Fibroblast of lung (primary cell): ENCODE data around the gene TAB2.

Experiments used
- EZH2 ChIP-seq: IDR thresholded peaks from 2 replicates; pipeline ENCODE4 v1.5.1; 2012; ENCODE audit warnings: low read length, control low read depth, mild to moderate bottlenecking; ENCODE audit errors: missing control alignments
- TF ChIP-seq, protein P1 (sequence below), 2 donors: IDR thresholded peaks in 1 of 2; conservative IDR thresholded peaks in 1 of 2; 1 replicate in 1 of 2; 2 replicates in 1 of 2; pipeline ENCODE4 v1.5.1; 2011 to 2012; ENCODE audit warnings: low read length in 2 of 2, control low read depth in 1 of 2, inconsistent platforms in 1 of 2, low read depth in 1 of 2, mild to moderate bottlenecking in 1 of 2

DNA sequence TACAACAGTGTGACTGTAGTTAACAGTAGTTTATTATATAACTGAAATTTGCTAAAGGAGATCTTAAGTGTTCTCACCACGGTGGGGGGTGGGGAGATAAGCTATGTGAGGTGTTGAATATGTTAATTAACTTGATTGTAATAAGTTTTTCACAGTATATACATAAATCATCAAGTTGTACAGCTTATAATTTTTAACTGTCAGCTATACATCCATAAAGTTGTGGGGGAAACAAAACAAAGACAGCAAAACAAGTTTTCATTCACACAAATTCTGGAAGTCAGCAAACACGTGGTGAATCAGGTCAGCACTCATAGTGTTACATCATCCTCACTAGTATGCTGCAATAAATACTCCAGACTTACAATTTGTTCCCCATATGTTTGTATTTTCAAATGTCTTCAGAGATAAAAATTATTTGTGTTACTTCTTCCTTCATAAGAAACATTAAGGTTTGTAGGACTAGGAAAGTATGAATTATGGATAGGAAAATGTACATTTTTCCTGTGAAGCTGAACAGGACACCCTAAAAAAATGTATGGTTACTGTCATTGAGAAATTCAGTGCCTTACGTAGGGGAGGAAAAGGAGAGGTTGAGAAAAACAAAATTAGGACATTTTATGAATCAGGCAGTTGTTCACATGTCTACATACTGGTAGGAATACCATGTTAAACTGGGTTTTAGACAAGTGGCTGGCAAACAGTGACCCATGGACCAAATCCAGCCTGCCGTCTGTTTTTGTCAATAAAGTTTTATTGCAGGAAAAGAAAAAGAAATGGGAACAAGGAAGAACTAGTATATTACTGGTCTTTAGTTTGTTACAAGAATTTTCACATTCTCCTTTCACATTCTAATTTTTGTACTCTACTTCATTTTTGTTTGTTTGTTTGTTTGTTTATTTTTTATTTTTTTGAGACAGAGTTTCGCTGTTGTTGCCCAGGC, 88.6 kb downstream of the TAB2 start:
- TF ChIP-seq, protein P1, sequence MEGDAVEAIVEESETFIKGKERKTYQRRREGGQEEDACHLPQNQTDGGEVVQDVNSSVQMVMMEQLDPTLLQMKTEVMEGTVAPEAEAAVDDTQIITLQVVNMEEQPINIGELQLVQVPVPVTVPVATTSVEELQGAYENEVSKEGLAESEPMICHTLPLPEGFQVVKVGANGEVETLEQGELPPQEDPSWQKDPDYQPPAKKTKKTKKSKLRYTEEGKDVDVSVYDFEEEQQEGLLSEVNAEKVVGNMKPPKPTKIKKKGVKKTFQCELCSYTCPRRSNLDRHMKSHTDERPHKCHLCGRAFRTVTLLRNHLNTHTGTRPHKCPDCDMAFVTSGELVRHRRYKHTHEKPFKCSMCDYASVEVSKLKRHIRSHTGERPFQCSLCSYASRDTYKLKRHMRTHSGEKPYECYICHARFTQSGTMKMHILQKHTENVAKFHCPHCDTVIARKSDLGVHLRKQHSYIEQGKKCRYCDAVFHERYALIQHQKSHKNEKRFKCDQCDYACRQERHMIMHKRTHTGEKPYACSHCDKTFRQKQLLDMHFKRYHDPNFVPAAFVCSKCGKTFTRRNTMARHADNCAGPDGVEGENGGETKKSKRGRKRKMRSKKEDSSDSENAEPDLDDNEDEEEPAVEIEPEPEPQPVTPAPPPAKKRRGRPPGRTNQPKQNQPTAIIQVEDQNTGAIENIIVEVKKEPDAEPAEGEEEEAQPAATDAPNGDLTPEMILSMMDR (conservative IDR thresholded peaks at IDR 0.05 in 1 of 2, IDR thresholded peaks at IDR 0.05 in 1 of 2; ENCODE audit: low read depth in 1 of 2, low read length in 2 of 2), result no peak
- no peak for TF ChIP-seq EZH2
